Measurements from ENCODE around the gene PRKCE.

PRKCE gene

DNA sequence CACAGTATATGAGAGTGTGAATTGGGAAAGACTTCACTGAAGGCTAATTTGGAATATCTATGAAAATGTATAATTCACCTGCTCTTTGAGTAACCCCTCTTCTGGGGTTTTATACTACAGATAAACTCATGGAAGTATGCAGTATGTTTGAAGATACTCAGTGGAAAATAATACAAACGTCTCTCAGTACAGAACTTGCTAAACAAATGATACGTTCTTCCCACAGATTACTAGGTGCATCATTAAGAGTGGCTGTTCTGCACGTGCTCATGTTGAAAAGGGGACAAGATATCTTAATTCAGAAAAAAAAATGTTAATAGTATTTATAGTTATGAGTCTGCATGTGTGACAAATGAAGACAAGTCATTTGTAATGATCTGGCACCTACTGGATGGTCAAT, 575.5 kb downstream of the PRKCE start:
- DNase-seq (ENCODE audit: low read depth) = no peak
- TF ChIP-seq, protein P1, sequence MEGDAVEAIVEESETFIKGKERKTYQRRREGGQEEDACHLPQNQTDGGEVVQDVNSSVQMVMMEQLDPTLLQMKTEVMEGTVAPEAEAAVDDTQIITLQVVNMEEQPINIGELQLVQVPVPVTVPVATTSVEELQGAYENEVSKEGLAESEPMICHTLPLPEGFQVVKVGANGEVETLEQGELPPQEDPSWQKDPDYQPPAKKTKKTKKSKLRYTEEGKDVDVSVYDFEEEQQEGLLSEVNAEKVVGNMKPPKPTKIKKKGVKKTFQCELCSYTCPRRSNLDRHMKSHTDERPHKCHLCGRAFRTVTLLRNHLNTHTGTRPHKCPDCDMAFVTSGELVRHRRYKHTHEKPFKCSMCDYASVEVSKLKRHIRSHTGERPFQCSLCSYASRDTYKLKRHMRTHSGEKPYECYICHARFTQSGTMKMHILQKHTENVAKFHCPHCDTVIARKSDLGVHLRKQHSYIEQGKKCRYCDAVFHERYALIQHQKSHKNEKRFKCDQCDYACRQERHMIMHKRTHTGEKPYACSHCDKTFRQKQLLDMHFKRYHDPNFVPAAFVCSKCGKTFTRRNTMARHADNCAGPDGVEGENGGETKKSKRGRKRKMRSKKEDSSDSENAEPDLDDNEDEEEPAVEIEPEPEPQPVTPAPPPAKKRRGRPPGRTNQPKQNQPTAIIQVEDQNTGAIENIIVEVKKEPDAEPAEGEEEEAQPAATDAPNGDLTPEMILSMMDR (IDR thresholded peaks at IDR 0.05; ENCODE audit: insufficient read depth, low read depth, low read length, missing control alignments) = no peak
- H3K4me3 ChIP-seq (ENCODE audit: low read length) = no peak overlapping the region

DNA sequence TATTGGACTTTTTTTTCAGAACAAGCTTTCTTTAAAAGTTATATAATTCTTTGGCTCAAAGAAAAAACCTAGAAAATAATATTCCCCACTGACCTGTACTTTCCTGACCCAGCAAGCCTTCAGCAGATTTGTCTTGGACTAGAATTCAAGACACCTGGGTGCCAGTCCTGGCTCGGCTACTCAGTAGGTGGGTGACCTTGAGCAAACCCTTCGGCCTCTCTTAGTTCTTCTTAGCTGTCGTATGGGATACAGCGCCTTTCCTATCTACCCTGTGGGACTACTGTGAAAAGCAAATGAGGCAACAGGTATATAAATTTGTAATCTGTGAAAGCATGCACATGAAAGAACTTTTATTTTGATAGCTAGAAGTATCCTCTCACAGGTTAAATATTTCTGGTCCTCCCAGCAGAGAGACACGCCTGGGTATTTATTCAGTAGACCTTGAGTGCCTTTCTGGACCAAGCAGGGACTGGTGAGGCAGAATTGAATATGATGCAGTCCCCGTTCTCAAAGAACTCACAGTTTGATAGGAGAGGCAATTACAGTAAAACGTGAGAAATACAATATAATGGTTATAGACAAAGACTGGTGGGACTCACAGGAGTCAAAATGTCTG, 576.3 kb downstream of the PRKCE start:
- H3K4me3 ChIP-seq (ENCODE audit: low read length) = no peak overlapping the region
- DNase-seq (ENCODE audit: low read depth) = no peak
- TF ChIP-seq, protein P1 (IDR thresholded peaks at IDR 0.05; ENCODE audit: insufficient read depth, low read depth, low read length, missing control alignments) = no peak

DNA sequence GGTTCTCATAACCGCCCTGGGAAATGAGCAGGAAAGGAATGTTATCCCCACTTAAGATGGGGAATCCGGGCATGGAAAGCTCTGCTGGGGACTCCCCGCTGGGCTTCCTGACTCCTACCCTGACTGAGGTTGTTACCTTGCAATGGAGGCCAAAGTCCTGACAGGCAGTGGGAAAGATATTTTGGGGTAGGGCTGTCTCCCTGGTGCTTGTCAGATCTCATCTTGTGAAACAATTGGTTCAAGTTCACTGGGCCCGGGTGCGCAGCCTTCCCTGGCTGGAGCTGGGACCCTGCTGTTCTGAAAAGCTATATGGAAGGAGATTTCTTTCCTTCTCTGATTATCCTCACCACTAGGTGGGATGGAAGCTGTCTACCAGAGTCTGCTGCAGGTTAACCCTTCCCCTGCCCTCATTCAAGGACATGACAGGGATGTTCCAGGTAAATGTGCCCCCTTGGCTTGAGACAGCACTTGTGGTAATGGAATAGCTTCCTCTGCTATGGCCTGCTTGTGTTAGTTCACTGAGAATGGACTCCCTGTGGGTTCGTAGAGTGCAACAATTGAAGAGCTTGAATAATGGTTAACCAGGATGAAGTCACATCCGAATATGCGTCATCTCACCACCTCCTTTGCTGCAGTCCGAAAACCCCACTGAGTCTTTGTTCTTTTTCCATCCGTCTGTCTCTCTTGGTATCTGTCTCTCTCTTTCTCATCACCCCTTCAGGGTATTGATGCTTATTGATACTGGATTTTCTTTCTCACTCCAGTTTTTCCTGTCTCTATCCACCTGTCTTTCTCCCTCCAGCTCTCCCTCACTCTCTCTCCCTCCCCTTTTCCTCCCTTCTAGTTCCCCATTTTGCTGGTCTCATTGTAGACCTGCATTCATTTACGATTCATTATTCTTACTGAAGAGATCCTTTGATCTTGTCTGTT, 577.9 kb downstream of the PRKCE start:
- TF ChIP-seq, protein P1 (IDR thresholded peaks at IDR 0.05; ENCODE audit: insufficient read depth, low read depth, low read length, missing control alignments) = no peak
- no peak for DNase-seq (ENCODE audit: low read depth)
- no peak overlapping the region for H3K4me3 ChIP-seq (ENCODE audit: low read length)

DNA sequence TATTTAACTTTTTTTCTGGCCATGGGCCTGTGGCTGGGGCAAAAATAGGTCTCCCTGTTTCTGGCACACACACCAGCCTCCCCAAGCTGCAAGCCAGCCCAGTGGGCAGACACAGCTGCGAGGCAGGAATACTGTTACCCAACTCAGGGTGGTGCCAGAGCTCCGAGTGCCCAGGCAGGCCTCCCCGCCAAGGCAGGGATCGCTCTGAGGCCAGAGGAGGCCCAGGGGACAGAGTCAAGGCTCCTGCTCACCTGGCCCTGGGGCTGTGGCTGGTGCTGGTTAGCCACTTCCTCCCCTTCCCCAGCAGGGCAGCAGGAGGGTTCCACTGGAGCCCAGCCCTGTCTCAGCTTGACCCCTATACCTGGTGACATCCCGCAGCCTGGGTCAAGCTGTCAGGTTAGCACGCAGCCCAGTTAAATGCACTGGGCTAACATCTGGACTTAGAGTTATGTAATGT, 578.7 kb downstream of the PRKCE start:
- TF ChIP-seq, protein P1 (IDR thresholded peaks at IDR 0.05; ENCODE audit: insufficient read depth, low read depth, low read length, missing control alignments) = peak; percentile 41
- no peak overlapping the region for H3K4me3 ChIP-seq (ENCODE audit: low read length)
- peak; percentile 36 for DNase-seq (ENCODE audit: low read depth)

DNA sequence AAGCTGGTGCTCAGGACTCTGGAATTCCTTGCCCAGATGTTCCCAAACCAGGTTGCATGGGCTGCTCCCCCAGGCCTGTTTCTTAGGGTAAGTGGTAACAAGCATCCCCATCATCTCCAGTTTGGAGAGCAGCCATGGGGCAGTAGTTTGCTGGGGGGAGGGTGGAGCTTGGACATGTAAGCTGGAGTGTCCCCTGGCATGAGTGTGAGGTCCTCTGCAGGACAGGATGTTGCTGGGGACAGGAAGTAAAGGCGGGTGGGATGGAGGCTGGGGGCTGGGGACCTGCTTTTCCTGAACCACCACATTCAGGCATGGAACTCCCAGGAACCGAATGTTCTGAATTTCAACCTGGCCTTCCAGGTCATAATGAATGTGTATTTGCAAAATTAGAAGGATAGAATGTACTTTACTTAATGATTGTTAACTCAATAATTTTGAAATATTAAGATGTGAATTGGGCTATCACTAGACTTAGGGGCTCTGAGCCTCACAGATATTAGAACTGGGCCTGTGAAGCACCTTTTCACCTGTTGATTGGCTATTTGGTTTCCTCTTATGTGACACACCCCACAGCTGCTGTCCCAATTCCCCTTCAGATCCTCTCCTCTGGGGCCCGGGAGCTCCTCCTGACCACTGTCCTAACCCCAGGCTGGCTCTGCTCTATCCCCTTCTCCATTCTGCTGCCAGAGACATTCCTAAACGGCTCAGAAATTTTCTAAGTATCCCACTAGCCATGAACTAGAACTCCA, 579.4 kb downstream of the PRKCE start:
- no peak for DNase-seq (ENCODE audit: low read depth)
- TF ChIP-seq, protein P1 (IDR thresholded peaks at IDR 0.05; ENCODE audit: insufficient read depth, low read depth, low read length, missing control alignments) = no peak
- no peak overlapping the region for H3K4me3 ChIP-seq (ENCODE audit: low read length)

DNA sequence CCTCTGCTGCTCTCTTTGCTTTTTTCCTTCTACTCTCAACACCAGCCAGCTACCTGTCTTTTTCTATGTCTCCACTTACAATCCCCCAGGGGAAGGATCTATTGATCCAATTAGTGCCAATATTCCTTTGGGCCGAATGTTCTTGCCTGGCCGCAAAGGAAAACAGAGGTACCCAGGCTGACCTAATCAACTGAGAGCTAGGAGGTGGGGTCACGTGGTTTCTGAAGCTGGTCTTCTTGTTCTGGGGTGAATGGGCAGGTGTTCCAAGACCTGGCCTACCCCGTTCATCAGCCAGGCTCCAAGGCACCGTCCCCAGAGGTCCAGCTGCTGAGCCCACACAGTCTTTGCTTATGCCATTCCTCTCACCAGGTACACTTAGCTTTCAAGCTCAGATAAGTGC, 580.2 kb downstream of the PRKCE start:
- TF ChIP-seq, protein P1 (IDR thresholded peaks at IDR 0.05; ENCODE audit: insufficient read depth, low read depth, low read length, missing control alignments) = no peak
- no peak for DNase-seq (ENCODE audit: low read depth)
- no peak overlapping the region for H3K4me3 ChIP-seq (ENCODE audit: low read length)
